ENCODE measurements around the gene PSD. TPM values are rescaled to one million over a fixed set of nuclear protein-coding genes. Genes with fewer than 3 reads are reported as not detected.

PSD gene
- total RNA-seq, 4 donors from 2014 or later = 88.0 to 268 (median 108) TPM

GRCh38 chr10:102422545-102423129 lies 4.1 kb upstream of the PSD start:
- Histone ChIP-seq H3K27ac (replicated peaks in 1 of 4) (peak overlapping the region; percentile 84 to 91 (median 90)), H3K27me3 (peaks cover 0 to 14% (median 0%) of the 10 kb centered on the region in 4 donors), H3K4me3 (peak overlapping the region; percentile 71 to 86 (median 83)), H3K9me3 (no peaks in the 10 kb centered on the region), H3K4me1 (peaks cover 32 to 46% (median 44%) of the 10 kb centered on the region in 4 donors), H3K36me3 (peaks cover 6 to 24% (median 19%) of the 10 kb centered on the region in 4 donors)
- TF ChIP-seq CTCF (IDR thresholded peaks at IDR 0.05) = peak; percentile 84 to 91 (median 86)
- peak; percentile 72 to 81 for TF ChIP-seq POLR2AphosphoS5 (IDR thresholded peaks at IDR 0.05)
- no peak for TF ChIP-seq EP300 (IDR thresholded peaks at IDR 0.05)
- intact Hi-C loops (cut with DNase I) = loop anchor here (1.0 kb wide), 1 partner anchor 28 kb away; no protein-coding TSS in a partner anchor
- peak; percentile 94 for DNase-seq (ENCODE audit: extremely low spot score)
- WGBS = 5% methylated on average over 4 of the region's 28 CpGs

GRCh38 chr10:102421757-102422512 lies 3.4 kb upstream of the PSD start:
- intact Hi-C loops (cut with DNase I) = loop anchor here (1.0 kb wide), 1 partner anchor 28 kb away; no protein-coding TSS in a partner anchor
- Histone ChIP-seq H3K4me1 (peaks cover 32 to 46% (median 44%) of the 10 kb centered on the region in 4 donors), H3K9me3 (no peaks in the 10 kb centered on the region), H3K4me3 (peak overlapping the region; percentile 71 to 86 (median 83)), H3K27me3 (peaks cover 0 to 21% (median 0%) of the 10 kb centered on the region in 4 donors), H3K36me3 (peaks cover 6 to 24% (median 19%) of the 10 kb centered on the region in 4 donors), H3K27ac (replicated peaks in 1 of 4) (peak overlapping the region; percentile 84 to 91 (median 90))
- TF ChIP-seq EP300 (IDR thresholded peaks at IDR 0.05) (no peak), POLR2AphosphoS5 (IDR thresholded peaks at IDR 0.05) (peak in 1 of 2 donors; percentile 13), POLR2A (IDR thresholded peaks at IDR 0.05; ENCODE audit: low read depth) (no peak), CTCF (IDR thresholded peaks at IDR 0.05) (no peak)
- no peak for DNase-seq (ENCODE audit: extremely low spot score)
- 0% methylated on average over 11 of the region's 62 CpGs for WGBS

- intact Hi-C loops (cut with DNase I) = no loop called here
- no peaks in the 10 kb centered on the region for H3K9me3 ChIP-seq
- H3K27ac ChIP-seq (replicated peaks in 1 of 4) = peak overlapping the region; percentile 84 to 91 (median 90)
- peaks cover 0 to 26% (median 3%) of the 10 kb centered on the region in 4 donors for H3K27me3 ChIP-seq
- TF ChIP-seq EP300 (IDR thresholded peaks at IDR 0.05) = no peak
- TF ChIP-seq POLR2AphosphoS5 (IDR thresholded peaks at IDR 0.05) = no peak
- TF ChIP-seq CTCF (IDR thresholded peaks at IDR 0.05) = no peak
- no peak for TF ChIP-seq POLR2A (IDR thresholded peaks at IDR 0.05; ENCODE audit: low read depth)
- H3K4me3 ChIP-seq = peak overlapping the region; percentile 71 to 86 (median 83)
- no CpG with 5 or more reads among the region's 14 CpGs for WGBS
- DNase-seq (ENCODE audit: extremely low spot score) = no peak
- peaks cover 32 to 46% (median 44%) of the 10 kb centered on the region in 4 donors for H3K4me1 ChIP-seq
- peaks cover 6 to 24% (median 19%) of the 10 kb centered on the region in 4 donors for H3K36me3 ChIP-seq
Measured at GRCh38 chr10:102421507-102421756, 2.8 kb upstream of the PSD start.

- Histone ChIP-seq H3K36me3 (peaks cover 6 to 24% (median 19%) of the 10 kb centered on the region in 4 donors), H3K4me3 (peak within 1 kb of the TSS; percentile 71 to 86 (median 83)), H3K4me1 (peaks cover 32 to 46% (median 44%) of the 10 kb centered on the region in 4 donors), H3K9me3 (no peaks in the 10 kb centered on the region), H3K27ac (replicated peaks in 1 of 4) (peak within 1 kb of the TSS; percentile 84 to 91 (median 90)), H3K27me3 (peaks cover 0 to 31% (median 7%) of the 10 kb centered on the region in 4 donors)
- peak; percentile 99 for DNase-seq (ENCODE audit: extremely low spot score)
- TF ChIP-seq POLR2AphosphoS5 (IDR thresholded peaks at IDR 0.05) = peak; percentile 75 to 92
- no peak for TF ChIP-seq EP300 (IDR thresholded peaks at IDR 0.05)
- peak in 1 of 3 experiments; percentile 42 for TF ChIP-seq CTCF (IDR thresholded peaks at IDR 0.05)
- TF ChIP-seq POLR2A (IDR thresholded peaks at IDR 0.05; ENCODE audit: low read depth) = no peak
- intact Hi-C loops (cut with DNase I) = no loop called here
- 0% methylated on average over 35 of the region's 66 CpGs for WGBS
Measured at GRCh38 chr10:102420714-102421506, 2.3 kb upstream of the PSD start, which contains the start of gene FBXL15. Gene FBXL15, plus strand, starts transcription at chr10:102420836. Its CDS starts 294 bp downstream, at chr10:102421130.
